ENCODE measurements around the gene PLCG2.
"Not testable (repeated sequence)": the region's sequence is repeated elsewhere in the genome, so short reads cannot be mapped to it uniquely, and the experiment has no call there.

The PLCG2 gene

GRCh38 chr16:81754858-81755257 is 24.2 kb upstream of the PLCG2 start:
- DNase-seq (ENCODE audit: low spot score): no peak

GRCh38 chr16:81755915-81756614 is 23.0 kb upstream of the PLCG2 start:
- no peak for DNase-seq (ENCODE audit: low spot score)

GRCh38 chr16:81756615-81757356 is 22.3 kb upstream of the PLCG2 start:
- no peak for DNase-seq (ENCODE audit: low spot score)

GRCh38 chr16:81758376-81758775 is 20.7 kb upstream of the PLCG2 start:
- DNase-seq (ENCODE audit: low spot score): no peak

- DNase-seq (ENCODE audit: low spot score): not testable (repeated sequence)
Measured at GRCh38 chr16:81762322-81762721, 16.8 kb upstream of the PLCG2 start.

- no peak for DNase-seq (ENCODE audit: low spot score)
Measured at GRCh38 chr16:81765111-81765919, 13.8 kb upstream of the PLCG2 start.

GRCh38 chr16:81765969-81766368 is 13.1 kb upstream of the PLCG2 start:
- DNase-seq (ENCODE audit: low spot score): no peak

GRCh38 chr16:81767987-81768592 is 11.0 kb upstream of the PLCG2 start:
- no peak for DNase-seq (ENCODE audit: low spot score)

GRCh38 chr16:81770008-81770407 is 9.1 kb upstream of the PLCG2 start:
- DNase-seq (ENCODE audit: low spot score): no peak

GRCh38 chr16:81774348-81774747 is 4.7 kb upstream of the PLCG2 start:
- no peak for DNase-seq (ENCODE audit: low spot score)

GRCh38 chr16:81775570-81775969 is 3.5 kb upstream of the PLCG2 start:
- DNase-seq (ENCODE audit: low spot score): no peak

GRCh38 chr16:81778231-81778630 is 860 bp upstream of the PLCG2 start:
- DNase-seq (ENCODE audit: low spot score): no peak

- DNase-seq (ENCODE audit: low spot score): no peak
Measured at GRCh38 chr16:81779536-81780320, 637 bp downstream of the PLCG2 start.

GRCh38 chr16:81780350-81780749 is 1.3 kb downstream of the PLCG2 start:
- DNase-seq (ENCODE audit: low spot score): no peak

- no peak for DNase-seq (ENCODE audit: low spot score)
Measured at GRCh38 chr16:81782236-81782635, 3.1 kb downstream of the PLCG2 start.

- no peak for DNase-seq (ENCODE audit: low spot score)
Measured at GRCh38 chr16:81784072-81784795, 5.1 kb downstream of the PLCG2 start.

- no peak for DNase-seq (ENCODE audit: low spot score)
Measured at GRCh38 chr16:81785138-81785924, 6.2 kb downstream of the PLCG2 start.

- DNase-seq (ENCODE audit: low spot score): peak; percentile 24
Measured at GRCh38 chr16:81786321-81786720, 7.2 kb downstream of the PLCG2 start.

GRCh38 chr16:81786868-81787267 is 7.8 kb downstream of the PLCG2 start:
- no peak for DNase-seq (ENCODE audit: low spot score)

- no peak for DNase-seq (ENCODE audit: low spot score)
Measured at GRCh38 chr16:81787659-81788058, 8.6 kb downstream of the PLCG2 start.

All from AG08395 (cell line).